Transverse colon (tissue), 4 donors: ENCODE results near the gene GRIFIN.

Experiments used
- CTCF ChIP-seq, 5 experiments: fragments of 200-600 bp in 3 of 5; fragments of 450-650 bp in 2 of 5; sonication (generic) in 3 of 5; IDR thresholded peaks; 1 replicate in 2 of 5; 2 replicates in 3 of 5; pipeline ENCODE4 v1.5.1; 2016 to 2017; ENCODE audit warnings: antibody characterized with exemption in 5 of 5, inconsistent platforms in 3 of 5, mild to moderate bottlenecking in 2 of 5, moderate library complexity in 1 of 5
- POLR2A ChIP-seq: fragments of 450-650 bp; IDR thresholded peaks from one replicate; pipeline ENCODE4 v1.6.1; 2016; ENCODE audit warnings: antibody characterized with exemption, mild to moderate bottlenecking, moderate library complexity
- POLR2AphosphoS5 ChIP-seq, 3 donors: sonication (generic); formaldehyde crosslinking; IDR thresholded peaks; one replicate each; pipeline ENCODE4 v1.6.1; 2016; ENCODE audit warnings: antibody characterized with exemption in 3 of 3

DNA sequence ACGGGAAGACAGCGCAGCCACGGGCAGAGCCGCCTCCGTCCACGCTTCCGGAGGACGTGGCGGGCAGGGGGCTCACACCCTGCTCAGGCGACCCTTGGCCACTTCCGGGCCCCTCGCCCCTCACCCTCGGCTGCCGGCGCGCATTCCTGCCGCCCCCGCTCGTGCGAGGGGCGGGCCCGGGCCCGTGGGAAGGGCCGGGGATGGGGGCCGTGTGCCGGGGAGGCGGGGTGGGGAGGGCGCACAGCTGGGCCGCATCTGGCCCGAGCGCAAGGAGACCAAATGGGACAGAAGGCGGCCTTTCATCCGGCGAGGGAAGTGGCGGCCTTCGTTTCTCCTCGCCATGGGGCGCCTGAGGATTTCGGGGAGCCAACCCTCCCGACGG lies 42.5 kb upstream of the GRIFIN start:
- TF ChIP-seq CTCF (IDR thresholded peaks at IDR 0.05) (no peak), POLR2AphosphoS5 (IDR thresholded peaks at IDR 0.05) (no peak), POLR2A (no peak)
